GM18517 (cell line): Measurements from ENCODE around the gene CYB561D2.

Experiments
- ATAC-seq: cut with Tn5 transposase; IDR thresholded peaks from one replicate; pipeline ENCODE4 v1.9.1; 2021; ENCODE audit warnings: mild to moderate bottlenecking, moderate library complexity; ENCODE audit not compliant: unreplicated experiment

CYB561D2 gene

DNA sequence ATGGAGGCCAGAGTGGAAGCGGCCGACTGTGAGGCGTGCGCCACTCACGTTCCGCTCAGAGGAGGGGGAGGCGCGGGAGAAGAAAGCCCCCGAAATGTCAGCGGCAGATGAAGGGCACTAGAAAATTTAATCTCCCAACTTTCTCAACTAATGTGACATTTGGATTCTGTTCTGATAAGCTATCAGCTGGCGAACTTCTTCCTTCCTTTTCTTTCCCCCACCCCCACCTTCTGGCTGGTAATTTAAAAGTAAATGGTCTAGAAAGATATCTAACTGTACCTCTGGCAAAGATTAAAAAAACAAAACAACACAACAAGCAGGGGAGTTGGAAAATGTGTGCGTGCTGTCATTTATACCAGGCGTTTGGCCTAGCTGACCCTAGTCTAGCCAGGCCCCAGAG is 35.1 kb downstream of the CYB561D2 start:
- ATAC-seq = no peak

DNA sequence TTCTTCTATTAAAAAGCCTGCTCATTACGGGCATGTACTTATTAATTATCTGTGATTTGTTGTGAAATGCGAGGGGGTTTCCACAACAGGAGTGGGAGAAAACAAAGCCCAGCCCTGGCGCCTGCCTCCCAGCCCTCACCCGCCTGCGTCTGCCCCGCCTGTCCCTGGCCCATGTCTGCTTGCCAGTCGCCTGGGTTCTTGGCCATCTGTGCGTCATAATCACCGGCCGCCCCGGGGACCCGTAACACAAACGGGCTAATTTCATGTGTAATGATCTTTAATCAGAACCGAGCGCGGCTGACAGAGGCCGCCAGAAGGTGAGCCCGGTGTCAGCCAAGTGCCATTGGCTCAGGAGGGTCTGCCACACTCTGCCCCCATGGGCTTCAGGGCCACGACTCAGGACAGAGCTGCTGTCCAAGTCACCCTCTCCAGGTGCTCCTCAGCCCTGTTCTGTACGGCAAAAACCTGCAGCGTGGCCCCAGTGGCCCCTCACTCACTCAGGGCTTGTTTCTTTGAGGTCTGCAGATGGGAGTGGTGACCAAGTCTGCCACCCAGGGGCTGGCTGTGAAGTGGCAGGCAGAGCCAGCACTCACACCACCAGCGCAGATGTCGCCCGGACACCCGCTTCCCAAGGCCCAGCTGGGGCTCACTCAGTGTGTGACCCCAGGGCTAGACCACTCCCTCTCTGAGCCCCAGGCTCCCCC is 37.5 kb downstream of the CYB561D2 start:
- no peak for ATAC-seq

DNA sequence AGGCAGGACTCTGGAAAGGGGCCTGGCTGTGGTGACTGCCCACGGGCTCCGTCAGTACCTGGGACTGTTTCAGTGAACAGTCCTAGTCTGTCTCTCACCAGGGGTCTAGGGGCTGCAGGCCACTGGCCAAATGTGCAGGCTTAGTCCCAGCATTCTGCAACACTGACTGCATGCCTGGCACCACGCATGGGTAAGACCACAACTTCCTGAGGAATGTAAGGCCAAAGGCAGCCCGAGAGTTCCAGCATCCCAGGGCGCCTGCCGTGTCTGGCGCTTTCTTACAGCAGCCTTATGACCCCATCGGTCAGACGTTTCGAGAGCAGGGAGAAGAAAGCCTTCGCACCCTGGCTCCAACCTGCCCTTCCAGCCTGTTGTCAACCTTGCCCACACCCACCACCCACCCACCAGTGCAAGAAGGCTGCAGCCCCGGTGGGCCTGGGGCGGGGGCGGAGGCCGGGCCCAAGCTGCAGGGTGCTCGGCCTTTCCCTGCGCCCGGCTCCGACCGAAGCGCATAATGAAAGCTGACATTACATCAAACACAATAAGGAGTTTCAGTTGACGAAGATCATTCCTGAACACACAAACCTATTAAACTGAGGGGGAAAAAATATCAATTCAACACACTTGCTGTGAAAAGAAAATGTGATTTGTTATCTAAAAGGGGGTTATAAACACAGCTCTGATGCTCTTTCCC is 38.2 kb downstream of the CYB561D2 start:
- ATAC-seq = no peak

DNA sequence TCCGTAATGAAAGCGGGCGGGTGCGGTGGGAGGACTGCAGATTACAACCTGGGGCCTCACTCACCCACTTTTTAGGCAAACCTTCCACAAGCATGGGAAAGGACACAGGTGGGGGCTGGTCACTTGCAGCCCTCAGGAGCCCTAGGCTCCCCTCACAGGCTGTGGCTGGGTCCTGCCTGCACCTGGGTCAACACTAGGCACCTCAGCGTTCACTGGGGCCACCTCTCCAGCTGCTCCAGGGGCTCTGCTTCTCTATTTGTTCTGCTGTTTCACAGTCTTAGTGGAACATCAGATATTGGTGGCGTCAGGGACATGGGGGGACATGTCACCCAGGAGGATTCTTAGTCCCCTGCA is 38.7 kb downstream of the CYB561D2 start:
- ATAC-seq = no peak

DNA sequence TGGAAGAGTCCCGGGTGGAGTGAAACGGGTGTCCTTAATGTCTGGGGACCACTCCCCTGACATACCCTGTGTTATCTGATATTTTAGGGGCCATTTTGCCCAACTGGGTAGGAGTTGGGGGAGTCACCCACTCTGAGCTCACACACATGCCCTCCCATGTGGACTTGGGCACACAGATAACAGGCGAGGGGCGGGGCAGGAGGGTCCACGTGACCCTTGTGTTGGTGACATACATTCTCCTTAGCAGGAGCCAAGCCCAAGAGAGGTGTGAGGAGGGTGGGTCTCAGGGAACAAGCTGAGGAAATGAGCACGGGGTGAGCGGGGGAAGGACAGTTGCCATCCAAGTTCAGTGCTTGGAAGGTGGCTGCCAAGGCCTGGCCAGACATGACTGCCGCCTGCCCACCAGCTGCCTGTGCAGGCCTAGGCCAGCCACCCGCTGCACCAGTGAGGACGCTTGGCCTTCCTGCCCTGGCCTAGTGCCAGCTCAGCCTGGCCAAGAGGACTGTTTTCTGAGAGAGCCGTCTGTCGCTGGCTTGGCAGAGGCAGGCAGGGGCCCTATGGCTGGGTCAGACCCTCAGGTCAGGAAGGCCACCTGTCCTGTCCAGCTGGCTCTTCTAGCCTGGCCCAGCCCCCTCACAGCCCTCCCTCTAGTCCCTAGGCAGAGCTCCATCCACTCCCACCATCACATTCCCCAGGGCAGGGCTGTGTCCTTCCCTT is 40.0 kb downstream of the CYB561D2 start:
- ATAC-seq = no peak

DNA sequence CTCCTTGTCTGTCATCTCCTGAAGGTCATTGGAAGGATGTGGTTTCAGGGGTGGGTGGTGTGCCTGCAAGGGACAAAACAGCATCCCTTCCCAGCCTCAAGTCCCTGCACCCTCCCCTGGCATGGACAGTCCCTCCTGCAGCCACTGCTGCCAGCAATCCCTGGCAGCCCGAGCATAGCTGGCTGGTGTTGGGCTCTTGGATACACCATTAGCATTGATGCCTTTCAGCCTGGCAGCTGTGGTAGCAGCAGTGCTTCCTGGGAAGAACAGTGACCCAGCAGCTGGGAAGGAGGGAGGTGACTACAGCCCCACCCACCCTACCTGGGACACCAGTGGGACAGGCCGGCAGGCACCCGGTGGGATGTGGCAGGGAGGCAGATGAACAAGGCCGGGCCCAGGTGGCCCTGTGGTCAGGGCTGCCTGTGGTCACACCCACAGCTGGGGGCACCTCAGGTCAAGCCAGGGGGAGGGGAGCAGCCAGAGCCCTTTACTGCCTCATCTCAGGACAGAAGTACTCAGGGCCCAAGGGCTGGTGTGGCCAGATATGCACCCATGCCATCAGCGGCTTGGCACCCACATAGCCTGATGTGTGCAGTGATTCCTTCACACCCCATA is 41.5 kb downstream of the CYB561D2 start:
- no peak for ATAC-seq

DNA sequence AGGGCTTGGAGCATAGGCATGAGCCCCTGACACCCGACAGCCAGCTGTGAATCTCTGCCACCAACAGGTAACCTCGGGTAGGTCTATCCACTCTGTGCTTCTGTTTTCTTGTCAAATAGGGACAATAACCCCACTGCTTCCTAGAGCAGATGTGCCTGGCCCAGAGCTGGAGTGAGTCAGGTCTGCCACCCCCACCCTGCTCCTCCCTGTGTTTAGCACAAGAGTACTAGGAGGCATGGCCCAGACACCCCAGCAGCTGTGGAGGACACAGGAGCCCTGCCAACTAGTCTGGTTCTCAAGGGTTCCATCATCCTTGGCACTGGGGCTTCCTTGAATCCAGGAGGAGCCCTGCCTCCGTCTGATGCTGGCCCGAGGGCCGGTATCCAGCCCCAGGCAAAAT is 42.4 kb downstream of the CYB561D2 start:
- ATAC-seq = no peak

DNA sequence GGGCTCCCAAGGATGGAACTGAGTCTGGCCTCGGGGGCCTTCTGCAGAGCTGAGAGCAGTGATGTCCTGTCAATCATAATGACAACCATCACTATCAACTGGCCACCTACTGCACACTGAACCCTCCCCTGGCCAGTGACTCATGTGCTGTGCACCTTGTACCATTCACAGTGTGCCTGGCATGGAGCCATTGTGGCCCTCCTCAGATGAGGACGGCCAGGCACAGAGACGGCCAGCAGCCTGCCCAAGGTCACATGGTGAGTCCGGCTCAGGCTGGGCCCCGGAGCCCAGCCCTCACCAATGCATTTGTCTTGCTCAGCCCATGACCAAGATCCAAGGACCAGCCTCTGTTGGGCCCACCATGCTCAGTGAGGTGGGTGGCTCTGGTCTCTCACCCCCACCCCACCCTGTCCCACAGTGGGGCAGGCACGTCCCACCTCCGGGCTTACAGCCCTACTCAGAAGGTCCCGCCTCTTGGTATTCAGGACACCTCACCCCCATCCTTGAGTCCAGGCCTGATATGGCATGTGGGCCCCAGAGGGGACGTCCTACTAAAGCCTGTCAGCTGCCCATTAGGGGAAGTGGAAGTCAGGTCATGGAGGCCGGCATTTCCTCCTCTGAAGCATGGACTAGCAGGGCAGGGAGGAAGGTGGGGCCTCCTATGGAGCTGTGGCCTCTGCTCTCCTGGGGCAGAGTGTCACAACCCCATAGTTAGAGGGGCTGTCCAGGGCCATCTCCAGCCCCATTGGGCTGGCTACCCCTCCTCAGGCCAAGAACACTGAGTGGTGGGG is 44.6 kb downstream of the CYB561D2 start:
- ATAC-seq = no peak

DNA sequence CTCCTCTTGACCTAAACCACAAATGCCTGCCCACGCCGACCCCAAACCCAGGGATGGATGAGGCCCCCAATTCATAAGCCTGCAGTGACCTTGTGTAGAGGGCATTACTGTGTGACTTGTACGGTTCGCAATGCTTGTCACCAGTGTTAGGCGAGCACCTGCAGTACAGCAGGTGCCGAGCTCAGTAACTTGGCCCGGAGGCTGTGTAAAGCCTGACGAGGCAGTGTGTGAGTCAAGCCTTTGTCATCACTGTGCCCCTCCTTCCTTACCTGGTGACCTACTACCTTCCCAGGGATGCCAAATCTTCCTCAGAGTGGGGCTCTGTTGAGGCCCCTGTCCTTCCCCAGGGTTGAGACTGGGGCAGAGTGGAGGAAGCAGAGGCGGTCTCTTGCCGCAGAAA is 45.8 kb downstream of the CYB561D2 start:
- no peak for ATAC-seq

DNA sequence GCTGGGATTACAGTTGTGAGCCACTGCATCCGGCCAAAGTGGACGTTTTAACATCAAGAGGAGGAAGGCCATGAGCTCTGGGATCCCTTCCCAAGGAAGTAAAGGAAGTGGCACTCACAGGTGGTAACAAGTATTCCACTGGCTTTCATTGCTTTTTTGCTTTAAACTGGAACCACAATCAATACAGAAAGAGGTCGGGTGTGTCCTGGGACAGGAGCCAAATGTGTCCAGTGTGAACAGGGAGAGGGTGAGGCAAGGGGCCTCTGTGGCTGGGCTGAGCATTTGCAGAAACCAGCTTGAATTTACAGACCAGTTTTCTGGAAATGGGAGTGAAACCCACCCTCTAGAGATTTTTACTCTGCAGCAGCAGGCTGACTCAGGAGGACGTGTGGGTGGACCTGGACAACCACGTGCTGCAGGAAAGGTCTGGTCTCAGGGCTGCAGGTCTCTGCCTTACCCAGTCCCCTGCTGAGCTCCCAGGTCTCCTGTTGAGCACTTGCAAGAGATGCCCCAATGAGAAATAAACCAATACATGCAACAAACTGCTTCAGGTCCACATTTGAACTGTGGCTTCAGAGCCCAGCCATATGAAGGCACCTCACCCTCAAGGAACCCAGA is 51.4 kb downstream of the CYB561D2 start:
- ATAC-seq = no peak
